GM12878 (cell line): Measurements from ENCODE around the gene LRRC55. TPM values are rescaled to one million over a fixed set of nuclear protein-coding genes. Genes with fewer than 3 reads are reported as not detected.

Source experiments
- ATAC-seq: fragments of 200-7000 bp; cut with Tn5 transposase; 3 replicates; pipeline ENCODE4 v1.9.1; 2020; ENCODE audit warnings: mild to moderate bottlenecking, moderate library complexity
- BruUV-seq: library from RNA; stranded (reverse); fragments of 400-500 nt; replicated peaks from 2 replicates; lab custom pipeline; 2021; lab: Mats Ljungman, UMichigan
- CTCF ChIA-PET: fragments of 300-600 bp; sonication (Branson Sonifier 250); formaldehyde crosslinking; extraction: SDS; loops from one replicate; lab custom pipeline; 2021; ENCODE audit warnings: inconsistent platforms; lab: Yijun Ruan, JAX
- POLR2A ChIA-PET: fragments of 350-600 bp; formaldehyde crosslinking; extraction: SDS; loops from one replicate; lab custom pipeline; 2021; ENCODE audit warnings: inconsistent platforms; lab: Charles Lee
- RAD21 ChIA-PET: fragments of 300-600 bp; sonication (Branson Sonifier 250); formaldehyde crosslinking; loops from one replicate; lab custom pipeline; 2023; ENCODE audit warnings: antibody characterized with exemption; ENCODE audit not compliant: unreplicated experiment; lab: Charles Lee
- SMC1A ChIA-PET: fragments of 300-600 bp; sonication (Branson Sonifier 250); formaldehyde crosslinking; loops from one replicate; lab custom pipeline; 2023; ENCODE audit not compliant: unreplicated experiment, uncharacterized antibody; lab: Charles Lee
- DNase-seq: peaks from one replicate; pipeline ENCODE4 v3.0.0-alpha.2; 2011; ENCODE audit warnings: low read depth, low spot score
- FAIRE-seq: peaks from 3 replicates; lab custom pipeline; 2011; peaks lifted over from hg19 to GRCh38; lab: Jason Lieb, UNC
- H2AFZ ChIP-seq: 2 replicates; pipeline ENCODE4 v1.6.0; 2011; ENCODE audit warnings: low read depth, low read length, control low read depth; ENCODE audit not compliant: control insufficient read depth
- H3K27ac ChIP-seq: 2 replicates; pipeline ENCODE4 v1.5.1; 2011; ENCODE audit warnings: control low read depth; ENCODE audit not compliant: control insufficient read depth, insufficient read depth
- H3K27me3 ChIP-seq, 2 experiments: replicated peaks in 1 of 2; 2 replicates each; pipeline versions ENCODE4 v1.6.0 to v1.6.1; 2011; ENCODE audit warnings: low read length in 1 of 2; ENCODE audit not compliant: control insufficient read depth in 2 of 2, insufficient read depth in 2 of 2
- H3K36me3 ChIP-seq, 2 experiments: 2 replicates each; pipeline ENCODE4 v1.5.1; 2011; ENCODE audit warnings: low read length in 1 of 2; ENCODE audit not compliant: control insufficient read depth in 2 of 2, insufficient read depth in 2 of 2
- H3K4me1 ChIP-seq: 2 replicates; pipeline ENCODE4 v1.6.1; 2011; ENCODE audit warnings: mild to moderate bottlenecking, low read length, moderate library complexity, mixed read lengths; ENCODE audit not compliant: control insufficient read depth, insufficient read depth
- H3K4me2 ChIP-seq: 2 replicates; pipeline ENCODE4 v1.6.0; 2011; ENCODE audit warnings: control low read depth; ENCODE audit not compliant: control insufficient read depth, insufficient read depth
- H3K4me3 ChIP-seq: fragments of 200-600 bp; sonication (generic); 2 replicates; pipeline ENCODE4 v1.5.1; 2016
- H3K79me2 ChIP-seq: 2 replicates; pipeline ENCODE4 v1.6.0; 2011; ENCODE audit warnings: low read length; ENCODE audit not compliant: control insufficient read depth, insufficient read depth
- H3K9ac ChIP-seq: 2 replicates; pipeline ENCODE4 v1.8.0; 2011; ENCODE audit warnings: low read length, control low read depth, mixed read lengths; ENCODE audit not compliant: control insufficient read depth, insufficient read depth
- H3K9me3 ChIP-seq: replicated peaks from 3 replicates; pipeline ENCODE4 v1.5.1; 2011; ENCODE audit warnings: mild to moderate bottlenecking, low read length; ENCODE audit not compliant: control insufficient read depth, insufficient read depth
- H4K20me1 ChIP-seq: 2 replicates; pipeline ENCODE4 v1.6.0; 2011; ENCODE audit not compliant: control insufficient read depth, insufficient read depth
- CBFB ChIP-seq: IDR thresholded peaks from 2 replicates; pipeline ENCODE4 v1.6.1; 2016; ENCODE audit warnings: antibody characterized with exemption, low read depth
- NFYB ChIP-seq: IDR thresholded peaks from 2 replicates; pipeline ENCODE4 v1.6.1; 2011; ENCODE audit warnings: low read depth, mild to moderate bottlenecking, low read length, improper control_type of control experiment, moderate library complexity; ENCODE audit not compliant: insufficient read depth
- NKRF ChIP-seq: fragments of 450-650 bp; conservative IDR thresholded peaks from 2 replicates; pipeline ENCODE4 v1.6.1; 2017; ENCODE audit warnings: mild to moderate bottlenecking, moderate library complexity
- SIN3A ChIP-seq: IDR thresholded peaks from 2 replicates; pipeline ENCODE4 v1.6.1; 2012; ENCODE audit warnings: low read depth, low read length, improper control_type of control experiment
- SMAD5 ChIP-seq: IDR thresholded peaks from 2 replicates; pipeline ENCODE4 v1.6.1; 2016; ENCODE audit warnings: antibody characterized with exemption, low read depth
- STAT1 ChIP-seq: fragments of 450-650 bp; conservative IDR thresholded peaks from 2 replicates; pipeline ENCODE4 v1.6.1; 2014; ENCODE audit warnings: antibody characterized with exemption, mild to moderate bottlenecking
- SUZ12 ChIP-seq: fragments of 200-600 bp; sonication (generic); IDR thresholded peaks from one replicate; pipeline ENCODE4 v1.6.1; 2018; ENCODE audit warnings: antibody characterized with exemption, mild to moderate bottlenecking; ENCODE audit not compliant: unreplicated experiment
- ZNF687 ChIP-seq: fragments of 450-650 bp; IDR thresholded peaks from 2 replicates; pipeline ENCODE4 v1.6.1; 2017; ENCODE audit warnings: mild to moderate bottlenecking, moderate library complexity
- WGBS: methylation state at CpG from one replicate; pipeline ENCODE4 v1.1.6; 2016; ENCODE audit warnings: low lambda C conversion rate; ENCODE audit not compliant: insufficient replicate concordance, insufficient coverage; ENCODE audit errors: missing lambda C conversion rate; 5-methylcytosine and 5-hydroxymethylcytosine counted together
- in situ Hi-C: fragments of 300-500 bp; cut with MboI; formaldehyde crosslinking; loops from 9 replicates; pipeline ENCODE4 v1.14.3; 2018; ENCODE audit warnings: mixed read lengths
- intact Hi-C: fragments of 100-400 bp; cut with micrococcal nuclease; formaldehyde crosslinking; loops from one replicate; pipeline ENCODE4 v1.14.2; 2022; ENCODE audit not compliant: unreplicated experiment
- polyA plus RNA-seq, 11 experiments: library from polyadenylated mRNA; depleted of rRNA in 4 of 11; unstranded in 6 of 11; stranded (reverse) in 5 of 11; fragments of >200 nt; fragmentation: Nextera tagmentation in 4 of 11; fragmentation: Illumina TruSeq in 1 of 11; extraction: Ambion mirVana in 4 of 11; extraction: Trizol in 1 of 11; gene quantifications; 1 replicate in 1 of 11; 2 replicates in 10 of 11; pipeline versions ENCODE4 v1.2.1 to v1.2.3, GENCODE V29; 2011 to 2016; ENCODE audit warnings: inconsistent platforms in 2 of 11, missing spikeins in 2 of 11, low read depth in 1 of 11
- total RNA-seq, 4 experiments: library from RNA; depleted of rRNA in 3 of 4; stranded (reverse); fragments of >200 nt in 3 of 4; fragmentation: Illumina TruSeq in 1 of 4; extraction: Trizol in 1 of 4; gene quantifications; 2 replicates each; pipeline versions ENCODE4 v1.2.1 to v1.2.3, GENCODE V29; 2013 to 2021
- TF ChIP-seq, protein P1 (sequence below): IDR thresholded peaks from 2 replicates; pipeline ENCODE4 v1.6.1; 2011; ENCODE audit warnings: borderline replicate concordance, low read depth, mild to moderate bottlenecking, moderate library complexity, low read length; ENCODE audit not compliant: insufficient read depth, poor library complexity, severe bottlenecking

LRRC55 gene
- total and polyA plus RNA-seq, 10 of the 15 experiments (the other 5 are each of a cell fraction or from before 2014, with no cell fraction given): 0.01 to 0.04 TPM; not detected in 8

- Histone ChIP-seq H3K4me2 (no peak overlapping the region), H3K9me3 (no peaks in the 10 kb centered on the region), H3K4me3 (no peak overlapping the region), H3K27me3 (peaks cover 2% of the 10 kb centered on the region in 2 experiments), H3K27ac (no peak overlapping the region), H3K4me1 (no peaks in the 10 kb centered on the region)
- FAIRE-seq (no peak), ATAC-seq (no peak)
- CTCF ChIA-PET: no interaction called here
- BruUV-seq: no TSS peak
- POLR2A ChIA-PET: no interaction called here
- RAD21 ChIA-PET: no interaction called here
- 15% methylated on average over 4 of the region's 4 CpGs for WGBS
- TF ChIP-seq SUZ12 (no peak), SIN3A (no peak), ZNF687 (no peak), NFYB (no peak), STAT1 (no peak), CBFB (no peak), SMAD5 (no peak), NKRF (no peak)
- TF ChIP-seq, protein P1, sequence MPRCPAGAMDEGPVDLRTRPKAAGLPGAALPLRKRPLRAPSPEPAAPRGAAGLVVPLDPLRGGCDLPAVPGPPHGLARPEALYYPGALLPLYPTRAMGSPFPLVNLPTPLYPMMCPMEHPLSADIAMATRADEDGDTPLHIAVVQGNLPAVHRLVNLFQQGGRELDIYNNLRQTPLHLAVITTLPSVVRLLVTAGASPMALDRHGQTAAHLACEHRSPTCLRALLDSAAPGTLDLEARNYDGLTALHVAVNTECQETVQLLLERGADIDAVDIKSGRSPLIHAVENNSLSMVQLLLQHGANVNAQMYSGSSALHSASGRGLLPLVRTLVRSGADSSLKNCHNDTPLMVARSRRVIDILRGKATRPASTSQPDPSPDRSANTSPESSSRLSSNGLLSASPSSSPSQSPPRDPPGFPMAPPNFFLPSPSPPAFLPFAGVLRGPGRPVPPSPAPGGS: no peak
- TF ChIP-seq, all 136 proteins: peak for 0
- Histone ChIP-seq H3K79me2 (no peaks in the 10 kb centered on the region), H3K9ac (no peak overlapping the region), H3K36me3 (no peaks in the 10 kb centered on the region), H4K20me1 (no peaks in the 10 kb centered on the region), H2AFZ (no peak overlapping the region)
- DNase-seq: no peak
- in situ Hi-C loops: no loop called here
- intact Hi-C loops: no loop called here
- SMC1A ChIA-PET: no interaction called here
Observed at GRCh38 chr11:57150454-57150917, 31.3 kb upstream of the LRRC55 start.
